GM12874 (cell line): Measurements from ENCODE around the gene ASCC3.

Source experiments
- CTCF ChIP-seq: IDR thresholded peaks from 2 replicates; pipeline ENCODE4 v1.5.1; 2011; ENCODE audit warnings: low read depth, mild to moderate bottlenecking, control low read depth, low read length, moderate library complexity; ENCODE audit not compliant: insufficient read depth

Gene ASCC3

GRCh38 chr6:100626721-100627120, 254.4 kb downstream of the ASCC3 start:
- TF ChIP-seq CTCF, result no peak

DNA sequence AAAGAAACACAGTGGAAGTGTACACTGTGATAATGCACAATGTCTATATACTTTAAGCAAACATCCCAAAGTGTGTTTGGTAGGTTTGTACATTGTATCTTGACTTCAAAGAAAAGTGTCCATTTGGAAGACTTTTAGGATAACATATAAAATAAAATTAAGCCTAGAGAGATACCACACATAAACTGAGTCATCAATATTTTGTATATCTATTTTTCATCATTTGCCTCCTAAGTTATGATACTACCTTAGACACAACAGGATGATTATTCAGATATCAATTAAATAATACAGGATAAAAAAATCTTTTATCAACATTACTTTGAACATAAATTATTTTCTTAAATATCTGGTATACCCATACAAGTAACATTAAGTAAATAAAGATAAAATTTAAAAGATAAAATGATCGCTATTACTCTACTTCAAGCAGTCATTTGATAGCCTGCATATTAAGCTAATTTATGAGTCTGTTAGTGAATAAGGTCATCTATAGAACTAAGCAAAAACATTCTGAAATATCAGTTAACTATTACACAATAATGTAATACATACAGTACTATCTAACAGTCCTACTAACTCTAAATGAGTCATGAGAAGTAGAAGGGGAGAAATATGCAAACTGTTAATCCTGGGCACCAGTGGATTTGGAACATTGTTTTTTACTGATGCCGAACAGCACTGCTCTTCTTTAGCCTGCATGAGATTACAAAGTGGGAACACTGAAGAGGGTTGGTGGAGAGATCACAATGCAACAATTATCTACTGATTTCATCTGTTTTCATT, 258.0 kb downstream of the ASCC3 start:
- TF ChIP-seq CTCF, result no peak

DNA sequence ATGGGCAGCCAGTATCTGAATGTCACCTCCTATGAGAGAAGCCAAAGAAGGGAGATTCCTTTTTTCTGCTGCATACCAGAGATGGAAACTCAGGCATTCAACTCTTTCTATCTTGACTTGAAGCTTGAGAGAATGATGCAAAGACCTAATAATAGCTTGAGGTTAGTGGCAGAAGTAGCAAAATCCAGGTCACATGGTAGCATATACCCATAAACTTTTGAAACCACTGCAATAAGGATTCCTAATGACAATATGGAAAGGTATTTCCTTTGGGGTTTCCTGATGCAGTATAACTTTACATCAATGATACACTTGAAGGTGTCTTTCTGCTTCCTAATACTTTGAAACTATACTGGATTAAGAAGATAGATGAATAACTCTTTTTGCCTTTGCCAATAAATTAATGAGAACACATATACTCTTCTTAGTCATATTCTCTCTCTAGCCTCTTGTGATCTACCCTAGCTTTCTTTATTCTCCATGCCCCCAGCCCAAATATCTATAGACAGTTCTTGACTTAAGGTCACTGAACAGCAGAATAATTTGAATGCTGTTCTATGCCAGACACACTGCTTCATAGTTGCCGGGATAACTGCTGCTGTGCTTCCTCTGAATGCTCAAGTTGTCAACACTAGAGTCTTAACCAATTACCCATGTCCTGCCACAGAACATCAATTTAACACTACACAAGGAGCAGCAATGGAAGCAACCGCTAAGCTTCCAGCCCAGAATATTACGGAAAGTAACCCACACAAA, 260.9 kb downstream of the ASCC3 start:
- no peak for TF ChIP-seq CTCF

DNA sequence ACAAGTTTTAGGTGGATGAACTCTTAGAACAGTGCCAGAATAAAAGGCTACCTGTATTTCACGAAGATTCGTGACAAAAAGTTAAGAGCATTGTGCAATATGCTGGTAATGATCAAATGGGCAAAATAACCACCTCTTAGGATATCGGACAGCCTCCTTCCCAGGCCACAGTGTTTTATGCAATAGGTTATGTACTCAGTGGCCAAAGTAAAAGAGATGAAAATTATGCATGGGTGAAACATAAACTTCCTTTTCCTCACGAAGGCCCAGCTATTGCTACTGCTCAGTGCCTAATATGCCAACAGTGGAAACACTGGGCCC, 262.8 kb downstream of the ASCC3 start:
- TF ChIP-seq CTCF, result no peak

GRCh38 chr6:100617633-100618350, 263.3 kb downstream of the ASCC3 start:
- no peak for TF ChIP-seq CTCF

DNA sequence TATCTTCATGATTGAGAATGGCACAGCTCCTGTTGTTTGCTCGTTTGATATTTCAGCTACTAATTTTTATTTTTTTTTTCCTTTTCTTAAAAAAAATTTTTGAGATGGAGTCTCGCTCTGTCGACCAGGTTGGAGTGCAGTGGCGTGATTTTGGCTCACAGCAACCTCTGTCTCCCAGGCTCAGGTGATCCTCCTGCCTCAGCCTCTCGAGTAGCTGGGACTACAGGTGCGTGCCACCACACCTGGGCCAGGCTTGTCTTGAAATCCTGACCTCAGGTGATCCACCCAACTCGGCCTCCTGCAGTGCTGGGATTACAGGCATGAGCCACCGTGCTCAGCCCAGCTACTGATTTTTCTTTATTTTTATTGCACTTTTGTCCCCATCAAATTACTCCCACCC, 266.2 kb downstream of the ASCC3 start:
- no peak for TF ChIP-seq CTCF

GRCh38 chr6:100614386-100614785, 266.7 kb downstream of the ASCC3 start:
- TF ChIP-seq CTCF, result no peak
